Purkinje cell (primary cell): ENCODE data around the gene MTHFR. TPM values are rescaled to one million over a fixed set of nuclear protein-coding genes. Genes with fewer than 3 reads are reported as not detected.

Experiments
- polyA plus RNA-seq: library from polyadenylated mRNA; unstranded; fragments of >200 nt; fragmentation: Nextera tagmentation; gene quantifications from 2 replicates; pipeline ENCODE4 v1.2.1, GENCODE V29; 2014

The MTHFR gene
- 0.34 and 0.98 TPM in 2 replicates for polyA plus RNA-seq

GRCh38 chr1:11805422-11806306 lies at the start of gene MTHFR, which contains the start of gene CLCN6:
TSS of gene MTHFR (minus strand) at chr1:11805964. CDS start at chr1:11803116, 2,848 bp downstream.
TSS of gene CLCN6 (plus strand) at chr1:11806191. CDS start at chr1:11806263, 72 bp downstream.

GRCh38 chr1:11847667-11848372 lies 42.1 kb upstream of the MTHFR start, which contains the start of gene NPPA:
TSS of gene NPPA (minus strand) at chr1:11847783. CDS start at chr1:11847684, 99 bp downstream.

GRCh38 chr1:11761988-11762406 lies 43.8 kb downstream of the MTHFR start, which contains the start of gene C1orf167:
TSS of gene C1orf167 (plus strand) at chr1:11762193. CDS start at chr1:11764401, 2,208 bp downstream.

GRCh38 chr1:11735854-11736745 lies 69.7 kb downstream of the MTHFR start, which contains the start of gene AGTRAP:
TSS of gene AGTRAP (plus strand) at chr1:11736136. CDS start at chr1:11736209, 73 bp downstream.

Other genes starting within 250 kb of the MTHFR start
- gene FBXO2, start 151.5 kb downstream of the MTHFR start, polyA plus RNA-seq, result 19.1 and 20.4 TPM in 2 replicates
- gene FBXO44, start 151.1 kb downstream of the MTHFR start, polyA plus RNA-seq, result 11.0 and 17.4 TPM in 2 replicates
- 2.0 and 2.2 TPM in 2 replicates for gene FBXO6, start 141.8 kb downstream of the MTHFR start, polyA plus RNA-seq
- gene MAD2L2, start 124.8 kb downstream of the MTHFR start, polyA plus RNA-seq, result 6.3 and 13.7 TPM in 2 replicates
- gene DRAXIN, start 114.3 kb downstream of the MTHFR start, polyA plus RNA-seq, result not detected in 2 replicates
- gene AGTRAP, start 69.8 kb downstream of the MTHFR start, polyA plus RNA-seq, result 1.8 and 1.9 TPM in 2 replicates
- not detected in 2 replicates for gene C1orf167, start 43.8 kb downstream of the MTHFR start, polyA plus RNA-seq
- 10.5 and 11.9 TPM in 2 replicates for gene CLCN6, start 227 bp upstream of the MTHFR start, polyA plus RNA-seq
- 1.8 TPM in 1 of 2 replicates, not detected in the other for gene NPPA, start 41.8 kb upstream of the MTHFR start, polyA plus RNA-seq
- gene NPPB, start 53.0 kb upstream of the MTHFR start, polyA plus RNA-seq, result 1.8 TPM in 1 of 2 replicates, not detected in the other
- gene KIAA2013, start 120.5 kb upstream of the MTHFR start, polyA plus RNA-seq, result 2.0 and 7.0 TPM in 2 replicates
- gene PLOD1, start 128.8 kb upstream of the MTHFR start, polyA plus RNA-seq, result 12.0 and 21.7 TPM in 2 replicates
- gene MFN2, start 174.5 kb upstream of the MTHFR start, polyA plus RNA-seq, result 16.6 and 16.8 TPM in 2 replicates
- 1.2 and 2.5 TPM in 2 replicates for gene MIIP, start 213.5 kb upstream of the MTHFR start, polyA plus RNA-seq